22Rv1 (cell line): ENCODE measurements around the gene KCNK7.

Experiments
- H3K27ac ChIP-seq: fragments of 450-650 bp; 2 replicates; pipeline ENCODE4 v1.5.1; 2017
- CTCF ChIP-seq: fragments of 450-650 bp; IDR thresholded peaks from 2 replicates; pipeline ENCODE4 v1.5.1; 2017; ENCODE audit warnings: mild to moderate bottlenecking
- ZFX ChIP-seq: fragments of 450-650 bp; IDR thresholded peaks from 2 replicates; pipeline ENCODE4 v1.6.1; 2017; ENCODE audit warnings: antibody characterized with exemption, borderline replicate concordance

Gene KCNK7

GRCh38 chr11:65609665-65610064 is 14.1 kb upstream of the KCNK7 start:
- TF ChIP-seq CTCF: no peak
- TF ChIP-seq ZFX: no peak
- H3K27ac ChIP-seq: no peak overlapping the region

- H3K27ac ChIP-seq: peak overlapping the region; percentile 87; the same call in 1 of the 2 replicates
- TF ChIP-seq ZFX (no peak), CTCF (no peak)
These were observed 13.6 kb upstream of the KCNK7 start for GRCh38 chr11:65609229-65609628.

GRCh38 chr11:65607614-65608426 is 12.2 kb upstream of the KCNK7 start:
- peak overlapping the region; percentile 87 for H3K27ac ChIP-seq

GRCh38 chr11:65606876-65607613 is 11.4 kb upstream of the KCNK7 start:
- peak overlapping the region; percentile 87 for H3K27ac ChIP-seq
- TF ChIP-seq ZFX: no peak
- peak; percentile 11; the same call in 1 of the 2 replicates for TF ChIP-seq CTCF

More at GRCh38 chr11:65607614-65608426, 12.2 kb upstream of the KCNK7 start:
- TF ChIP-seq CTCF (no peak), ZFX (no peak)

GRCh38 chr11:65604258-65604657 is 8.7 kb upstream of the KCNK7 start:
- TF ChIP-seq ZFX (no peak), CTCF (no peak)
- no peak overlapping the region for H3K27ac ChIP-seq

- no peak overlapping the region for H3K27ac ChIP-seq
- no peak for TF ChIP-seq CTCF
These were observed 4.3 kb upstream of the KCNK7 start for GRCh38 chr11:65599955-65600246.
